K562 (cell line): ENCODE data around the gene PPP1CC. TPM values are rescaled to one million over a fixed set of nuclear protein-coding genes. Genes with fewer than 3 reads are reported as not detected.

ENCODE experiments used
- BCLAF1 ChIP-seq, 2 experiments: fragments of 450-650 bp in 1 of 2; IDR thresholded peaks; 2 replicates each; pipeline ENCODE4 v1.6.1; 2011 to 2017; ENCODE audit warnings: low read depth in 2 of 2, antibody characterized with exemption in 1 of 2, borderline replicate concordance in 1 of 2, low read length in 1 of 2, mild to moderate bottlenecking in 1 of 2, mixed read lengths in 1 of 2; ENCODE audit not compliant: control insufficient read depth in 1 of 2
- CBFA2T2 ChIP-seq: fragments of 450-650 bp; conservative IDR thresholded peaks from 2 replicates; pipeline ENCODE4 v1.6.1; 2017; ENCODE audit warnings: mild to moderate bottlenecking
- CBX2 ChIP-seq: fragments of 200-600 bp; sonication (generic); IDR thresholded peaks from one replicate; pipeline ENCODE4 v1.6.1; 2012; ENCODE audit warnings: mild to moderate bottlenecking, low read length, inconsistent platforms; ENCODE audit not compliant: insufficient read depth, poor library complexity, severe bottlenecking
- E2F3 ChIP-seq: fragments of 250-450 bp; sonication (Bioruptor Pico); IDR thresholded peaks from 2 replicates; pipeline ENCODE4 v1.4.0; 2020; ENCODE audit warnings: mild to moderate bottlenecking
- ELF4 ChIP-seq: fragments of 450-650 bp; formaldehyde crosslinking; IDR thresholded peaks from 2 replicates; pipeline ENCODE4 v1.4.0; 2022; ENCODE audit warnings: missing genetic modification characterization
- HCFC1 ChIP-seq: IDR thresholded peaks from 2 replicates; pipeline ENCODE4 v1.6.1; 2012; ENCODE audit warnings: low read depth, low read length, improper control_type of control experiment
- HLTF ChIP-seq: fragments of 450-650 bp; IDR thresholded peaks from 2 replicates; pipeline ENCODE4 v1.6.1; 2016
- KLF10 ChIP-seq: fragments of 250-450 bp; sonication (Bioruptor Pico); IDR thresholded peaks from 2 replicates; pipeline ENCODE4 v1.6.1; 2021; ENCODE audit warnings: matching md5 sums
- MCM2 ChIP-seq: fragments of 450-650 bp; IDR thresholded peaks from 2 replicates; pipeline ENCODE4 v1.6.1; 2017; ENCODE audit warnings: low read depth, mild to moderate bottlenecking
- NFIC ChIP-seq: fragments of 450-650 bp; IDR thresholded peaks from 2 replicates; pipeline ENCODE4 v1.6.1; 2017; ENCODE audit warnings: mild to moderate bottlenecking, inconsistent platforms
- PPARD ChIP-seq: fragments of 250-450 bp; sonication (Bioruptor Pico); IDR thresholded peaks from 2 replicates; pipeline ENCODE4 v1.8.0; 2022; ENCODE audit warnings: inconsistent platforms, mild to moderate bottlenecking, moderate library complexity
- RBM14 ChIP-seq: fragments of 200-400 bp; formaldehyde crosslinking; IDR thresholded peaks from 2 replicates; pipeline ENCODE4 v1.6.1; 2018; ENCODE audit warnings: low read depth, mild to moderate bottlenecking, low read length, moderate library complexity, borderline replicate concordance; ENCODE audit not compliant: insufficient read depth
- RFX7 ChIP-seq: fragments of 250-450 bp; sonication (Bioruptor Pico); IDR thresholded peaks from 2 replicates; pipeline ENCODE4 v1.5.1; 2021; ENCODE audit warnings: mild to moderate bottlenecking
- RUNX1 ChIP-seq: sonication (generic); IDR thresholded peaks from 2 replicates; pipeline ENCODE4 v1.6.1; 2016; ENCODE audit warnings: antibody characterized with exemption, low read depth
- SP1 ChIP-seq: sonication (generic); formaldehyde crosslinking; IDR thresholded peaks from 2 replicates; pipeline ENCODE4 v1.8.1; 2022; ENCODE audit warnings: mild to moderate bottlenecking, missing genetic modification reagents
- TCFL5 ChIP-seq: fragments of 250-450 bp; sonication (Bioruptor Pico); conservative IDR thresholded peaks from 2 replicates; pipeline ENCODE4 v1.6.1; 2021; ENCODE audit warnings: mild to moderate bottlenecking, moderate library complexity, matching md5 sums
- XRCC5 ChIP-seq: fragments of 200-400 bp; formaldehyde crosslinking; IDR thresholded peaks from 2 replicates; pipeline ENCODE4 v1.6.1; 2017; ENCODE audit warnings: low read depth, mild to moderate bottlenecking, low read length
- ZBTB17 ChIP-seq: fragments of 450-650 bp; formaldehyde crosslinking; IDR thresholded peaks from 2 replicates; pipeline ENCODE4 v1.4.0; 2020; ENCODE audit warnings: mild to moderate bottlenecking
- ZBTB26 ChIP-seq: fragments of 450-650 bp; formaldehyde crosslinking; IDR thresholded peaks from 2 replicates; pipeline ENCODE4 v1.4.0; 2022; ENCODE audit warnings: missing genetic modification characterization
- ZBTB7A ChIP-seq: IDR thresholded peaks from 2 replicates; pipeline ENCODE4 v1.6.1; 2011; ENCODE audit warnings: low read depth, mild to moderate bottlenecking, low read length, moderate library complexity, borderline replicate concordance; ENCODE audit not compliant: control insufficient read depth
- ZC3H11A ChIP-seq: IDR thresholded peaks from 2 replicates; pipeline ENCODE4 v1.6.1; 2012; ENCODE audit warnings: low read depth, low read length, improper control_type of control experiment
- ZC3H8 ChIP-seq: fragments of 450-650 bp; IDR thresholded peaks from 2 replicates; pipeline ENCODE4 v1.6.1; 2017
- ZNF124 ChIP-seq: sonication (generic); formaldehyde crosslinking; IDR thresholded peaks from 2 replicates; pipeline ENCODE4 v1.8.1; 2022; ENCODE audit warnings: missing genetic modification reagents
- ZNF140 ChIP-seq: fragments of 250-450 bp; sonication (Bioruptor Pico); IDR thresholded peaks from 2 replicates; pipeline ENCODE4 v1.8.0; 2021; ENCODE audit warnings: moderate library complexity, mild to moderate bottlenecking, inconsistent platforms
- ZNF175 ChIP-seq: fragments of 200-800 bp; sonication (Bioruptor generic); IDR thresholded peaks from 2 replicates; pipeline ENCODE4 v1.6.1; 2016; ENCODE audit warnings: low read depth, mild to moderate bottlenecking, missing genetic modification characterization, missing compliant biosample characterization
- ZNF507 ChIP-seq: conservative IDR thresholded peaks from 2 replicates; pipeline ENCODE4 v1.6.1; 2017; ENCODE audit warnings: missing genetic modification characterization, missing compliant biosample characterization
- ZNF551 ChIP-seq: fragments of 250-450 bp; sonication (Bioruptor Pico); IDR thresholded peaks from 2 replicates; pipeline ENCODE4 v1.5.0; 2021; ENCODE audit warnings: mild to moderate bottlenecking, moderate library complexity
- ZNF79 ChIP-seq: fragments of 250-450 bp; sonication (Bioruptor Pico); IDR thresholded peaks from 2 replicates; pipeline ENCODE4 v1.4.0; 2020; ENCODE audit warnings: low read depth, mild to moderate bottlenecking, moderate library complexity
- polyA plus RNA-seq, 8 experiments: library from polyadenylated mRNA; depleted of rRNA in 4 of 8; stranded (reverse) in 5 of 8; unstranded in 3 of 8; fragments of >200 nt; fragmentation: Nextera tagmentation in 2 of 8; fragmentation: Illumina TruSeq in 1 of 8; extraction: Ambion mirVana in 2 of 8; extraction: Trizol in 1 of 8; gene quantifications; 2 replicates each; pipeline versions ENCODE4 v1.2.1 to v1.2.3, GENCODE V29; 2011 to 2014; ENCODE audit warnings: inconsistent platforms in 1 of 8, missing spikeins in 1 of 8
- total RNA-seq, 7 experiments: library from RNA; depleted of rRNA in 6 of 7; stranded (reverse); fragments of >200 nt in 6 of 7; fragmentation: Illumina TruSeq in 2 of 7; extraction: Trizol in 2 of 7; gene quantifications; 2 replicates each; pipeline versions ENCODE4 v1.2.1 to v1.2.3, GENCODE V29; 2011 to 2021; ENCODE audit warnings: low replicate concordance in 1 of 7

PPP1CC gene
- total and polyA plus RNA-seq, 9 of the 15 experiments (the other 6 are each of a cell fraction or from before 2014, with no cell fraction given): 67.4 to 286 (median 195) TPM

- TF ChIP-seq RUNX1: no peak
- no peak for TF ChIP-seq ELF4 (CRISPR knock-in tag)
- TF ChIP-seq PPARD (CRISPR knock-in tag): no peak
- TF ChIP-seq TCFL5 (CRISPR knock-in tag): no peak
- no peak for TF ChIP-seq HLTF
- TF ChIP-seq ZNF551 (CRISPR knock-in tag): no peak
- no peak for TF ChIP-seq MCM2
- TF ChIP-seq KLF10 (CRISPR knock-in tag): no peak
- TF ChIP-seq ZC3H8: no peak
- TF ChIP-seq RFX7: no peak
- peak; percentile 59; the same call in 1 of the 2 replicates for TF ChIP-seq ZNF175 (CRISPR knock-in tag)
- no peak for TF ChIP-seq ZNF79 (CRISPR knock-in tag)
- TF ChIP-seq NFIC: peak; percentile 52
- no peak for TF ChIP-seq RBM14
- TF ChIP-seq ZC3H11A: no peak
- TF ChIP-seq SP1 (CRISPR knock-in tag): no peak
- TF ChIP-seq ZBTB26: 0 out of 2 replicates have a peak, but pooled peaks have one; percentile 30
- no peak for TF ChIP-seq BCLAF1 (IDR thresholded peaks at IDR 0.05; ENCODE audit: borderline replicate concordance in 1 of 2, control insufficient read depth in 1 of 2, low read depth in 2 of 2, low read length in 1 of 2)
- peak; percentile 19; the same call in 1 of the 2 replicates for TF ChIP-seq CBFA2T2
- TF ChIP-seq ZNF140 (CRISPR knock-in tag): no peak
- peak; percentile 37; the same call in 1 of the 2 replicates for TF ChIP-seq E2F3
- no peak for TF ChIP-seq ZNF124
- peak; percentile 80 for TF ChIP-seq ZBTB17
- no peak for TF ChIP-seq XRCC5
- no peak; the same call in 1 of the 2 replicates for TF ChIP-seq ZBTB7A
- no peak for TF ChIP-seq CBX2
- TF ChIP-seq ZNF507 (tag): no peak
- no peak for TF ChIP-seq HCFC1
These were observed 44.4 kb downstream of the PPP1CC start (continued) for GRCh38 chr12:110698171-110698902.
